KG1 (cell line): ENCODE results near the gene SCNN1A.

Experiments used
- DNase-seq: peaks from one replicate; lab custom pipeline; 2025; lab: John Stamatoyannopoulos, UW

SCNN1A gene

GRCh38 chr12:6317693-6318439 lies 57.5 kb downstream of the SCNN1A start:
- DNase-seq: no peak

GRCh38 chr12:6316921-6317692 lies 58.3 kb downstream of the SCNN1A start:
- no peak for DNase-seq

- no peak for DNase-seq
These were observed 59.4 kb downstream of the SCNN1A start for GRCh38 chr12:6315704-6316597.

GRCh38 chr12:6315184-6315583 lies 60.2 kb downstream of the SCNN1A start:
- no peak for DNase-seq

- DNase-seq: no peak
These were observed 60.6 kb downstream of the SCNN1A start for GRCh38 chr12:6314776-6315175.

- no peak for DNase-seq
These were observed 61.9 kb downstream of the SCNN1A start for GRCh38 chr12:6313326-6313940.

DNA sequence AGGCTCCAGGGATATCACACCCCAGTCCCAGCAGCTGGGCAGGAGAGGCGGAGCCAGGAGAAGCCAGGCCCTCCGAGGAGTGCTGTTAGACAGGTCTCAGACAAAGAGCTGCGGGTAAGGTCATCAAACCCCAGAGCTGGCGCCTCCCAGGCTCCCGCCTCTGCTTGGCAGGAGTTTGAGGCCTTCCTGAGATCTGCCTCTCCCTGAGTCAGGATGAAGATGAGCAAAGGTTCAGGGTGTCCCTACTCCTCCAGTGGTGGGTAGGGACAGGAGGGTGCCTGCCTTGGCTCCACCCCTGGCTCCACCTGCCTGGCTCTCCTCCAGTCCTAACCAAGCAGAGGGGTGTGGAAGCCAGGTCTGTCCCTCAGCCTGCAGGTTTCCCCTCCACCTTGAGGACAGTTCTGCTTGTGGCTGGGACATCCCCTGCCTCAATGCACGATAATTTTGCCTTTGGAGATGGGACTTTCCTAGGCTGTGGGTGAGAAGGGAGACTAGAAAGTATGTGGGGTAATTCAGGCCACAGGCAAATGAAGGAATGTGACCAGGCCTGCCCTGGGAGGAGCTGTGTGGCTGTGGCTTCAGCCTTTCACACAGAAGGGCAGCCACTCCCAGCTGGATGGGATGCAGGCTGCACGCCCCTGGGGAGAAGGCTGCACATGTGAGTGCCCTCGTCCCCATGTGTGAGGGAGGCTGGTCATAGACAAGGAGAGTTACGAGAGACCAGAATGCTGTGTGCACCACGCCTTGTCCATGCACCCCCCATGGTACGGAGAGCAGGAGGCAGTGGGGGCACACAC lies 62.6 kb downstream of the SCNN1A start:
- no peak for DNase-seq

GRCh38 chr12:6311822-6312528 lies 63.4 kb downstream of the SCNN1A start:
- no peak for DNase-seq

- no peak for DNase-seq
These were observed 64.4 kb downstream of the SCNN1A start for GRCh38 chr12:6310771-6311610.

DNA sequence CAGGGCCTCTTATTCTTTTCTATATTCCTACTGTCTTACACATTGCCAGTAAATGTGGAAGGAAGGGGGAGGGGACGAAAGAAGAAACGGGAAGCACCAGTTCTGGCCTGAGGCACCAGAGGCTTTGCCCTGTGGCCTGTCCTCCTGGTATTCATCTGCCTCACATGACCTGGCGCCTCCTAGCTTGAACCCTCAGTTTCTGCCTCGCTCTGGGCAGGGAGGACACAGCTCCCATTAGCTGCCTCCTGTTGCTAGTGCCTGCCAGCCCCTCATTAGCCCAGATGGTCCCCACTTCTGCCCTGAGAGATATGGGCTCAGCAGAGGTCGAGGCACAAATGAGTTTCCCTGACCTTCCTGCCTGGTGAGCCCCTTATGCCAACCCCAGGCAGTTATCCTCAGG lies 67.8 kb downstream of the SCNN1A start:
- no peak for DNase-seq

- DNase-seq: no peak
These were observed 68.7 kb downstream of the SCNN1A start for GRCh38 chr12:6306599-6307220.

DNA sequence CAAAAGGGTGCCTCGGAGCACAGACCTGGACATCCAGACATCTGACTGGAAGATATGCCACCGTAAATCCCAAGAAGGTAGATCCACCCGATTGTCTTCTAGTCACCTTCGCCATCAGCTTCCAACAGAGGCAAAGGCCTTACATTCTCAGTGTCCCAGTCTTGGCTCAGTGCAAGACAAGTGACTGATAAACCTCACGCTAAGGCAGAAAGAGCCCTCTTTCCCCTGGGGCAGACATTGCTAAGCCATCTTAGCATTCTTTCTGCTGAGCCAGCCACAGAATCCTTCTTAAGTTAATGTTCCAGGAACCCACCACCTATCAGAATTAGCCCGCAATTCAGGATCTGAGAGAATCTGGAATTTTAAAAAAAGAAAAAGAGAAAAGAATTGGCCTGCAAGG lies 69.2 kb downstream of the SCNN1A start:
- no peak for DNase-seq

DNA sequence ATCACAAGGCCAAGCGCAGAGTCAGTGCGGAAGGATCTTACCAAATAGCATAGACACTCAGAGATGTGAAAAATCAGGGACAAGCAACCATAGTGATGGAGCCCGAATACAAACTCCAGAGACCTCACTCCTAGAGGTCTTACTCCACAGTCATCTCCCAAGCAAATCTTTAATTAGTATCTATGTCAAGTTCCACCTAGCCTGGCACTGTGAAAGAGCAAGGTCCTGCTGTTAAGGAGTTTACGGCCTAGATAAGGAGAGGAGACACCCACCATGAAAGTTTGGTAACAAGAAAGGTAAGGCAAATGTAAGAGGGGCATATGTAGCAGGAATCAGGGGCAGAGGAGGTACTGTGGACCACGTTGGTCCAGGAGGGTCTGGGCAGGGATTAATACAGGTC lies 72.3 kb downstream of the SCNN1A start:
- no peak for DNase-seq

- no peak for DNase-seq
These were observed 72.7 kb downstream of the SCNN1A start for GRCh38 chr12:6302621-6303020.

DNA sequence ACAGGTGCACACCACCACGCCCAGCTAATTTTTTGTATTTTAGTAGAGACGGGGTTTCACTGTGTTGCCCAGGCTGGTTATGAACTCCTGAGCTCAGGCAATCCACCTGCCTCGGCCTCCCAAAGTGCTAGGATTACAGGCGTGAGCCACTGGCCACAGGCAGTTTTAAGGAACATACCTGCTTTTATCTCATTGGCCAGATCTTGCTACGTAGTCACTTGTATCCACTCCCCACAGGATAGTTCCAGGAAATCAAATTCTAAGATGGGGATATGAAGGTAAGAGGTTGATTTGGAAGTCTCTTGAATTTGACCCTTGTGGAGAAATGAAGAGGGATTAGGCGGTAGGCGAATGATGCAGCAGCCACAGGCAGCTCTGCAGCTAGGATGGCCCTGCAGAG lies 73.6 kb downstream of the SCNN1A start:
- DNase-seq: no peak

DNA sequence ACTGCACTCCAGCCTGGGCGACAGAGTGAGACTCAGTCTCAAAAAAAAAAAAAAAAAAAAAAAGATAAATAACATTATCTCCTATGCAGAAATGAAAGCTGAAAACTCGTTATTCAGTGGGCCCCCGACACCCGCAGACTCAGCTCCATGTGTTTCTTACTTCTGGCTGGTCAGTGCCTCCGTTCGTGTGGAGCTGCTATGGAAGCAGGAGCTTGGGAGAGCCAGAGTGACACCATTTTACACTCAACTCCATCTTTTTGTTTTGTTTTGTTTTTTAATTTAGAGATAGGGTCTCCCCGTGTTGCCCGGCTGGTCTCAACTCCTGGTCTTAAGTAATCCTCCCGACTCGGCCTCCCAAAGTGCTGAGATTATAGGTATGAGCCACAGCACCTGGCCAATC lies 78.2 kb downstream of the SCNN1A start:
- DNase-seq: no peak
